ENCODE data around the gene DPF3.

DNA sequence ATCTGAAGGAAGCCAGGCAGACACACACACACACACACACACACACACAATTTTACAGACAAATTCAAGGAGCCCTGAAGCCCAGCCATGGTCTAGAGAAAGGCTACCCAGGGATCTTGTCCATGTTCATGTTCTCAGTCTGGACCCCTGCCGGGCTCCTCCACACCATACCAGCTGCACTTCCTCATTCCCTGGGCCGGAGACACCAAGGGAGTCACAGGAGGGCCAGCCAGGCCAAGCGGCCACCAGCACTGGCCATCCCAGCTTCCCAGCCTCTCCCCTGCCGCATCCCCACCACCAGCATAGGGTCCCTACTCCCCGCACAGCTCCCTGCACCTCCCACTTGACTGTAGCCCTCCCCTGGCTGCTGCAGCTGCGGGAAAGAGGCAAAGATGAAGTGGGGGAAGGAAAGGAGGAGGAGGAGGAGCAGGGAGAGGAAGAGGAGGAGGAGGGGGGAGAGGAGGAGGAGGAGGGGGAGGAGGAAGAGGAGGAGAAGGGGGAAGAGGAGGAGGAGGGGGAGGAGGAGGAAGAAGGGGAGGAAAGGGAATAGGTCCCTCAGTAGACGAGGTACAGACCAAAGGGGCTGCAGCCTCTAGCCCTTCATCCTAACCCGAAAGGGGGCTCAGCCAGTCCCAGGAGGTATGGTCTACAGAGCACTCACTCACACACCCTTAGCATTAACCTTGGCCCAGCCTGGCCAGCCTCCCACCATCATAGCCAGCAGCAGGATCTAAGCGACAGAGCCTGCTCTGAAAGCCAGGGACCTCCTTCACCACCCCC is 293.2 kb downstream of the DPF3 start:
- TF ChIP-seq EZH2phosphoT487 (IDR thresholded peaks at IDR 0.05; ENCODE audit: insufficient read depth, low read depth) (no peak), EZH2 (IDR thresholded peaks at IDR 0.05; ENCODE audit: insufficient read depth, poor library complexity, severe bottlenecking) (no peak)

All from GM23248 (cell line).